DMS79 treated with DMSO at 0.1 percent for 48 hours (cell line): ENCODE data around the gene MAP7D2.
"Not testable (repeated sequence)": the region's sequence is repeated elsewhere in the genome, so short reads cannot be mapped to it uniquely, and the experiment has no call there.

Source experiments
- DNase-seq: peaks from one replicate; lab custom pipeline; 2025; lab: John Stamatoyannopoulos, UW

MAP7D2 gene

DNA sequence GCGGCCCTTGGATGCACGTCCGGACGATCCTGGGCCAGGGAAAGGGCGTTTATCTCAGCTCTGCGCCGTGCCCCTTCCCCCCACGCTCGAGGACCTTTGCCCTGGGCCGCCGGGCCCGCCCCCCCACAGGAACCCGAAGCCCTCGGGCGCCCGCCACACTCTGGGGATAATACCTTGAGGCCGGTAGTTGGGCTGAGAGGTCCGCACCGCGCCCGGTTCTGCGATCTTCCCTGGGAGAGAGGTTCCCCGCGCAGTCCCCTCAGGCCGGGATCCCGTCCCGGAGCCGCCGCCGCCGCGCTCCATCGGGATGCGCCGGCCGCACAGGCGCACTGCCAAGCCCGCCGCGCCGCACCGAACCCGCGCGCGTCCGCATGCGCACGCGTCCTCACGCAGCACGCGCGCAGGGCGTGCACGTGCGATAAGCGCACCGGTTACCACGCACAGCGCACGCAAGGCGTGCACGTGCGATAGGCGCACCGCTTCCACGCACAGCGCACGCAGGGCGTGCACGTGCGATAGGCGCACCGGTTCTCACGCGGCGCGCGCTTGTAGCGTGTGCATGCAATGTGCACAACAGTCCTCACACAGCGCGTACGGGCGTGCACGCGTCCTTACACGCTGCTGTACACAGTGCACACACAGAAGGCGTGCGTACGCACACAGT lies at the start of gene MAP7D2:
Gene MAP7D2, minus strand, starts transcription at position 331 of the 664 bp plus-strand sequence. Its CDS starts 28 bp downstream, at position 303.
- DNase-seq, result no peak

DNA sequence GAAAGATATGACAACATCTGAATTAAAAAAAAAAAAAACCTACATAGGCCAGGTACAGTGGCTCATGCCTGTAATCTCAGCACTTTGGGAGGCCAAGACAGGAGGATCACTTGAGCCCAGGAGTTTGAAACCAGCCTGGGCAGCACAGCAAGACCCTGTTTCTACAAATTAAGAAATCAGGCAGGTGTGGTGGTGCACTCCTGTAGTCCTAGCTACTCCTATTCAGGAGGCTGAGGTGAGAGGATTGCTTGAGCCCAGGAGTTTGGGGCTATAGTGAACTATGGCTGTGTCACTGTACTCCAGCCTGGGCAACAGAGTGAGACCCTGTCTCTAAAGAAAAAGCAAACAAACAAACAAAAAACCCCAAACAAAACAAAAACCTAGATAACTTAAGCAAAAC lies 45.8 kb upstream of the MAP7D2 start:
- DNase-seq, result not testable (repeated sequence)

- no peak for DNase-seq
These were observed 43.2 kb upstream of the MAP7D2 start for GRCh38 chrX:20159797-20160385.

DNA sequence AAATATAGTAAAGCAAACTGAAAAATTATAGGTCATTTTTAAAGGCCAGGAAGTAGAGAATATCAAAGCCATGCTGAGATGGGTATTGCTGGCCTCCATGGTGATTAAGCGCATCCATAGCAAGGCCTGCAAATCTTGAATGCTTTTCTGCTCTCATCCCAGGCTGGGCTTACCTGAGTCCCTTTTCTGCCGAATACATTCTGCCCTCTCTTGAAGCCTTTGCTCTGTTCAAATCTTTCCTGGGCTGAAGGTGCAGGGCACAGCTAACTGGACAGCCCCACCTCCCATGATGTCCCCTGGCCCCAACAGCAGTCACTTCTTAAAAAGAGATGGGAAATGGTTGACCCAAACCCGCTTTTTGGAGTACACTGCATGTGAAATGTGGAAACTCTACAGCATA lies 35.0 kb upstream of the MAP7D2 start:
- no peak for DNase-seq

- DNase-seq, result no peak
These were observed 32.6 kb upstream of the MAP7D2 start for GRCh38 chrX:20149326-20149725.

DNA sequence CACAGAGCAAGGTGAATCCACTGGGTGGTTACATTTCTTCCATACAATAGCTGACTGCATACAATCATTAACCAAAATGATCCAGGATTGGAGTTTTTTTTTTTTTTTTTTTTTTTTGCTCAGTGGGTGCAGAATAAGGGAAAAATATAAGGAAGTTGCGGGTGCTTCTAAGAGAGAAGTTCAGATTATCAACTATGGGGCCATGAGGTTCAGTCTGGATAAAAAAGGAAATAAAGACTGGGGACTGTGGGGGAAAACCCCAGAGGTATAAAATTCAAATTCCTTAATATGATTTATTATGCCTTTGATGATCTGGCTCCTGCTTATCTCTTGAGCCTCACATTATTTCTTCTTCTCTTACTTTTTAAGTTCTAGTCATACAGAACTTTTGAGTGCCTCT lies 30.9 kb upstream of the MAP7D2 start:
- DNase-seq, result no peak

- DNase-seq, result no peak
These were observed 27.8 kb upstream of the MAP7D2 start for GRCh38 chrX:20144491-20144890.

- DNase-seq, result no peak
These were observed 26.9 kb upstream of the MAP7D2 start for GRCh38 chrX:20143561-20143960.

- DNase-seq, result no peak
These were observed 26.4 kb upstream of the MAP7D2 start for GRCh38 chrX:20143111-20143510.

DNA sequence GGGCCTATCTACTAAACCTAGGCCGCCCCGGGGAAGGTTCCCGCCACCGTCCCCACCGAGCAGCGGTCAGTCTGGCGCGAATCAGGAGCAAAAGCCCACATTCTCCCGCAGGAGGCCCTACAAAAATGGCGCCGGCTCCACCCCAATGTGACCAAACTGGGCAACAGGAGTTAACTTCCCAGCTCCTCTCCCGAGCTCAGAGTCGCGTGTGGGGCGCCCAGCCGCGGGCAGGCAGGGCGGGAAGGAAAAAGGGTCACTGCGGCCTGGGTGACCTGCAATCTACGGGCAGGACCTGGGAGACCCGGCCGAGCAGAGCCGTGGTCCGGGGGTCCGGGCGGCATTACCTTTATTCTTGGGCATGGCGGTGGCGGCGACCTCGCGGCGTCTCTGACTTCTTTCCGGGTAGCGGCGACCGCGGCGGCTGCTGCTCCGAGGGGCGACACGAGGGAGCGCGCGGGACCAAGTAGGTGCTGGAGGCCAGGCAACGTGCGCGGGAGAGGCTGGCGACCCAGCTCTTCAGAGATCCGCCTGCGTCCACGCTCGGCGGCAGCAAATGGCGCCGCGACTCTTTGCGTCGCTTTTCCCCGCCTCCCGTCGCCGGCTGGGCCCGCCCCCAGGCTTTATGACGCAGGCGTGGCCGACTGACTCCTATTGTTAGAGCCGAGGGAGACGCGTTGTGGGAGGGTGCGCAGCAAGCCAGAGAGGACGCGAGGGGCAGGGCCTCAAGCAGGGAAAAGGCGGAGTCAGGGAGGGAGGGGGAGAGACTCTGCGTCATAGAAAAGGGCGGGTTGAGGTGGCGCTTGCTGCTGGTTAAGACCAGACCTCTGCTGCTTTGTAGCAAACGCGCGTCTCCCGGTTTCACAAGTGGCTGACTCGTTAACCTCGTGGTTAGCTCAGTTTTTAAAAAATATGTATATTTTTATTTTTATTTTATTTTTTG lies 24.8 kb upstream of the MAP7D2 start, which contains the start of gene EIF1AX:
Gene EIF1AX, minus strand, starts transcription at position 558 of the 940 bp plus-strand sequence. Its CDS starts 198 bp downstream, at position 360.
- DNase-seq, result peak; percentile 74

GRCh38 chrX:20140420-20140819 lies 23.7 kb upstream of the MAP7D2 start:
- no peak for DNase-seq

DNA sequence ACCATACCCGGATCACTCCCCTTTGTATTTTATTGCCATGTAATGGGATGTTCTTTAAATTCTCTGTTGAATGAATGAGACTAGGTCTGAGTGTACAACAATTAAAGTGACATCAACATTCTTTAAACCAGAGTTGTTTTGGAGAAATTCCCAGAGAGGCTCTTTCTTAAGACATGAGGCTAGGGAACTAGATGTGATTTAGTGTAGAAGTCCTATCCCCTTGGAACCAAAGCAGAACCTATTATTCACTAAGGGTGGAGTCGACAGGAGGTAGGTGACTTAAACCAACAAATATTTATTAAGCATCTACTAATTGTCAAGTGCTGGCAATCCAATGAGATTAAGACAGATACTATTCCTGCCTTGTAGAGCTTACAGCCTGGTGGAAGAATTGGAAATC lies 23.3 kb upstream of the MAP7D2 start:
- no peak for DNase-seq

DNA sequence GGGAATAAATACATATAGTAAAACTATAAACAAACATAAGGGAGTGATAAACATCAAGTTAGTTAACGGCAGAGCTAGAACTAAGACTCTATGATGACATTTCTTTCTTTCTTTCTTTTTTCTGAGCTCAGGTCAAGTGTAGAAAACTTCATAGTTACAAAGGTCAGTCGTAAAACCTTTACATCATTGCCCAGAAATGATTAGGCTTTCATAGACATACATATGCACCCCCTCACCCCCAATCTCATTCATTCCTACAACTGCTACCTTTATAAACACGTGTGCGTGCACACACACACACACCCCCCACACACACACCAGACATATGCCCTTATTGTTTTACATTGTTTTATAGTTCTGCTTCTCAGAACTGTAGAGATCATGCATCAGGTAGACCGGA lies 19.2 kb upstream of the MAP7D2 start:
- no peak for DNase-seq

- no peak for DNase-seq
These were observed 16.0 kb upstream of the MAP7D2 start for GRCh38 chrX:20132666-20133065.

DNA sequence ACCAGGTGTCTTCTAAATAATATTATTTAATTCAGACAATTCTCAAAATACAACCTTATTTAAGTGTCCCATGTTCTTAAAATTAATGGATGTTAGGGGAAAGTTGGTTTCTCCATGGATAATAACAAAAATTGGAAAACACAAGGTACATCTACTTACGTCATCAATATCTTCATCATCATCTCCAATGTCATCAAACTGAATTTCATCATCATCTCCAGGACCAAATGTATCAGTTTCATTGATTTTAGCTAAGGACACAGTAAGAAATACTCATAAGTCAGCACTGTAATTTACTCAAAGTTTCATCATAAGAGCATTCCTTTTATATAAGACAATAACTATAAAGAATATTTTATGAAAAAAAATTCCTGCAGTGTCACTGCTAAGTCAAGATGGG lies 13.7 kb upstream of the MAP7D2 start:
- no peak for DNase-seq

DNA sequence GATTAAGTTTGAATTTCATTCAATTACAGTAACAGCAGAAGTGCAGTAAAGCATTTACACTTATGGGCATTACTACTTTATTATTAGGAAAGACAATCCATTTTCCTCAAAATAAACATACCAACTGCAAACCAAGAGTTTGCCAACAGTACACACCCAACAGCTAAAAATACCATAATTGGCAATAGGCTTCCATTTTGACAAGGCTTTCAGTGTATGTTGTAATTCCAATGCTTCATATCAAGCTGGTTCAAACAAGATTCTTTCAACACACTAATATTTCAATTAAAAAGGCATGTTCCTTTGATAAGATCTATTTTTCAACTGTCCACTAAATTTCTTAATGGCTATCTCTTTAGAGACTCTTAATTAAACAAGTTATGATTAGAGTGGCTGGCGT lies 12.8 kb upstream of the MAP7D2 start:
- DNase-seq, result no peak

- no peak for DNase-seq
These were observed 12.0 kb upstream of the MAP7D2 start for GRCh38 chrX:20128670-20129069.

DNA sequence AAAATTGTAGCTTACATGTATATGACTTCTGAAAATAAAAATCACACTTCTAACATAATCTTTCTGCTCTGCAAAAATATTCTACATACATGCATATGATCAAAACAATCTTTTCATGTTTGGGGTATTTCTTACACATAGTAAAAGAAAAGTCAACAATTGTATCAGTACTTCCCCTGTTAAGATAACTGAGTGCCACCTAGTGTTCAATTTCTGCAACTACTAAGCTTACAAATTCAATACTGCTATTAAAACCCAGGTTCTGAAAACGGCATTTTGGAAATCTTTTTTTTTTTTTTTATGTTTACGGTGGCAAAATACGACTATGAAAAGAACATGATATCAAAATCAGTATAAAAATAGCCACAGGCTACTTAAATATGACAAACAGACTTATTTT lies 10.7 kb upstream of the MAP7D2 start:
- not testable (repeated sequence) for DNase-seq

DNA sequence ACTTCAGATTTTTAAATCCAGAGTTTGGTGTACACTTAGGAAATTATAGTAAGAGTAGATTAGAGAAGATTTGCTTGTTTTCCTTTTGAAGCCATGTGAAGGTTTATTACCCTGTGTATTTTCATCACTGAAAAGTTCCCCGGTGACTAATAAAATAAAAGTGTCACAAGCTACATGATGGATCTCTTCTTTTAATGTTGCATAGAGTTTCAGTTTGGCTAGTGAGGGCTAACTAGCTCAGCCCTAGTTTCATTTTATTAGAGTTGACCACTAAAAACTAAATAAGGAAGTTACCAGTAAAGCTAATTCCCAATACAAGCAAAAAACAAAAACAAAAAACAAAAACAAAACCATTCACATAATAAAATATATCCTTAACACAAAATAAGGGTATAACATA lies 10.1 kb upstream of the MAP7D2 start:
- not testable (repeated sequence) for DNase-seq

GRCh38 chrX:20124964-20125363 lies 8.3 kb upstream of the MAP7D2 start:
- DNase-seq, result no peak

GRCh38 chrX:20118065-20118824 lies 1.5 kb upstream of the MAP7D2 start:
- no peak for DNase-seq

DNA sequence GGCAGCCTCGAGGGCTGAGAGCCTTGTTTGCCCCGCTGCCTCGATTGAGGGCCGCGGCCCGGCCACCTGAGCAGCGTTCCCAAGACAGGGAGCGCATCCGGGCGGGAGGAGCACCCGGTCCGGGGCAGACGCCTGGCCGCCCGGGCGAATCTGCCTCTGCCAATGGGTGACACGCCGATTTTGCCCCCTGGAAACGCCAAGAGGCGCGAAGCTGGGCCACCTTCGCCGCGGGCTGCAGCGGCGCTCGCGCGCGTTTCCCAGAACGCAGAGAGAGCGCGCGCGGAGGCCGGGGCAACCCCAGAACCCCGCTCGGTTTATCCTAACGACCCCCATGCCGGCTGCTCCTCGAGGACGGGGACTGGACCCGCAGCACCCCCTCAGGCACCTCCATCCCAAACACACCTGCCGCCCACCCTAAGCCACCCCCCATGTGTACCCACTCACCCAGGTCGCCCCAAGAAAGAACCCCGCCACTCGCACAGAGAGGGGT lies 575 bp downstream of the MAP7D2 start:
- DNase-seq, result no peak
